Hindlimb muscle (tissue), 1 donor: Measurements from ENCODE around the gene SORL1. TPM values are rescaled to one million over a fixed set of nuclear protein-coding genes. Genes with fewer than 3 reads are reported as not detected.
A peak's percentile ranks its signal among the peaks of the same experiment; 100 is the strongest.

ENCODE experiments used
- DNase-seq: peaks from one replicate; pipeline ENCODE4 v3.0.0-alpha.2; 2013
- polyA plus RNA-seq: library from polyadenylated mRNA; unstranded; fragments of 120-200 nt; gene quantifications from one replicate; pipeline ENCODE4 v1.2.1, GENCODE V29; 2013; ENCODE audit not compliant: insufficient read length

SORL1 gene
- polyA plus RNA-seq, 1 donor: 3.3 TPM

- no peak for DNase-seq
Observed at GRCh38 chr11:121431820-121432526, 20.1 kb upstream of the SORL1 start.

- no peak for DNase-seq
Observed at GRCh38 chr11:121435132-121435531, 17.0 kb upstream of the SORL1 start.

GRCh38 chr11:121435551-121436511, 16.3 kb upstream of the SORL1 start:
- DNase-seq: no peak

- DNase-seq: no peak
Observed at GRCh38 chr11:121437018-121437685, 15.0 kb upstream of the SORL1 start.

- DNase-seq: no peak
Observed at GRCh38 chr11:121437686-121438078, 14.4 kb upstream of the SORL1 start.

GRCh38 chr11:121439337-121439736, 12.8 kb upstream of the SORL1 start:
- DNase-seq: no peak

GRCh38 chr11:121439759-121440158, 12.4 kb upstream of the SORL1 start:
- DNase-seq: no peak

GRCh38 chr11:121441521-121441920, 10.6 kb upstream of the SORL1 start:
- DNase-seq: no peak

- no peak for DNase-seq
Observed at GRCh38 chr11:121443688-121444275, 8.3 kb upstream of the SORL1 start.

- no peak for DNase-seq
Observed at GRCh38 chr11:121444526-121444925, 7.6 kb upstream of the SORL1 start.

- no peak for DNase-seq
Observed at GRCh38 chr11:121445071-121445768, 6.9 kb upstream of the SORL1 start.

GRCh38 chr11:121446752-121447156, 5.4 kb upstream of the SORL1 start:
- DNase-seq: peak; percentile 32

- DNase-seq: no peak
Observed at GRCh38 chr11:121448011-121448410, 4.1 kb upstream of the SORL1 start.

GRCh38 chr11:121448431-121448941, 3.6 kb upstream of the SORL1 start:
- DNase-seq: no peak

GRCh38 chr11:121449123-121449522, 3.0 kb upstream of the SORL1 start:
- DNase-seq: no peak

- no peak for DNase-seq
Observed at GRCh38 chr11:121449626-121450025, 2.5 kb upstream of the SORL1 start.

GRCh38 chr11:121450401-121450800, 1.7 kb upstream of the SORL1 start:
- DNase-seq: no peak

- no peak for DNase-seq
Observed at GRCh38 chr11:121451178-121451985, 732 bp upstream of the SORL1 start.

- DNase-seq: no peak
Observed at GRCh38 chr11:121452609-121453150, 566 bp downstream of the SORL1 start, which contains the start of gene SORL1-AS1. SORL1-AS1 (minus strand) TSS chr11:121452967.

GRCh38 chr11:121453589-121454299, 1.6 kb downstream of the SORL1 start:
- no peak for DNase-seq
